Heart left ventricle (tissue), 16 donors: ENCODE data around the gene WWTR1. TPM values are rescaled to one million over a fixed set of nuclear protein-coding genes. Genes with fewer than 3 reads are reported as not detected.

Experiments
- ATAC-seq, 4 donors: fragments of 200-7000 bp; cut with Tn5 transposase; one replicate each; pipeline ENCODE4 v1.9.1; 2020 to 2022; ENCODE audit warnings: moderate library complexity in 4 of 4, mild to moderate bottlenecking in 3 of 4, moderate number of reproducible peaks in 1 of 4
- DNase-seq, 5 donors: peaks; one replicate each; pipeline ENCODE4 v3.0.0-alpha.2; 2020
- H3K27ac ChIP-seq, 12 donors: fragments of 200-600 bp; sonication (generic) in 4 of 12; one replicate each; pipeline versions ENCODE4 v1.5.0 to v1.8.0; 2016 to 2022; ENCODE audit warnings: mild to moderate bottlenecking in 2 of 12
- H3K27me3 ChIP-seq, 9 donors: fragments of 200-600 bp; sonication (generic) in 2 of 9; one replicate each; pipeline versions ENCODE4 v1.5.1 to v1.8.0; 2016 to 2022; ENCODE audit warnings: mild to moderate bottlenecking in 3 of 9
- H3K36me3 ChIP-seq, 9 donors: fragments of 200-600 bp; sonication (generic) in 2 of 9; one replicate each; pipeline versions ENCODE4 v1.5.0 to v1.8.0; 2018 to 2022; ENCODE audit warnings: mild to moderate bottlenecking in 2 of 9
- H3K4me1 ChIP-seq, 12 donors: fragments of 200-600 bp; sonication (generic) in 4 of 12; one replicate each; pipeline versions ENCODE4 v1.5.0 to v1.8.0; 2016 to 2022; ENCODE audit warnings: mild to moderate bottlenecking in 3 of 12
- H3K4me3 ChIP-seq, 12 donors: fragments of 200-600 bp; sonication (generic) in 4 of 12; one replicate each; pipeline versions ENCODE4 v1.5.0 to v1.8.0; 2017 to 2022; ENCODE audit warnings: mild to moderate bottlenecking in 9 of 12, moderate library complexity in 4 of 12
- H3K9me3 ChIP-seq, 12 donors: fragments of 200-600 bp; sonication (generic) in 4 of 12; one replicate each; pipeline versions ENCODE4 v1.5.0 to v1.8.0; 2016 to 2022; ENCODE audit warnings: mild to moderate bottlenecking in 1 of 12
- CTCF ChIP-seq, 12 donors: fragments of 200-600 bp; sonication (generic) in 4 of 12; IDR thresholded peaks; one replicate each; pipeline versions ENCODE4 v1.5.0 to v1.8.0; 2018 to 2022; ENCODE audit warnings: antibody characterized with exemption in 12 of 12, mild to moderate bottlenecking in 5 of 12
- POLR2A ChIP-seq, 2 donors: fragments of 450-650 bp; IDR thresholded peaks; one replicate each; pipeline ENCODE4 v1.6.1; 2017; ENCODE audit warnings: antibody characterized with exemption in 2 of 2, mild to moderate bottlenecking in 2 of 2, moderate library complexity in 2 of 2
- WGBS, 4 donors: extraction: QIAGEN DNeasy Blood & Tissue Kit in 2 of 4; methylation state at CpG; one replicate each; pipeline versions ENCODE4 v1.1.5 to v1.1.7; 2013 to 2018; 5-methylcytosine and 5-hydroxymethylcytosine counted together
- intact Hi-C, 10 donors: fragments of 100-400 bp; cut with DNase I; formaldehyde crosslinking; loops; one replicate each; pipeline versions ENCODE4 v1.11.1 to v1.14.2; 2022
- polyA plus RNA-seq, 2 donors: library from polyadenylated mRNA; stranded (reverse); fragments of 200-250 nt; gene quantifications; one replicate each; pipeline ENCODE4 v1.2.3, GENCODE V29; 2013
- total RNA-seq, 9 donors: library from RNA; depleted of rRNA in 2 of 9; stranded (reverse); fragments of >200 nt in 2 of 9; fragmentation: NEBNext Ultra II Directional in 3 of 9; extraction: Animal tissue kit (Norgen Biotek cat#: 25700) in 3 of 9; gene quantifications; one replicate each; pipeline versions ENCODE4 v1.1.0 to v1.2.4, GENCODE V29; 2016 to 2023
- donor health status: ischemic (EF 13 %, LVEDD 7.1; RV severe dilation, severe dysfunction).
- donor health status: healthy with polysubstance abuse.
- donor health status: DM: no; HTN: yes; CAD: no.
- donor health status: DM: no; HTN: no; CAD: no.
- donor health status: ischemic (EF 25% LVEDD 6.9; RV normal size, moderate dysfunction).
- donor health status: ischemic (EF 25% LVEDD 5.7; RV mildly dilated, moderate dysfunction).
- donor health status: healthy.
- donor health status: DM: yes; HTN: yes; CAD: no.
- donor health status: ischemic (EF 35%, LVEDD 5.7; RV mildly dilated, moderate dysfunction).
- donor health status: nonischemic (EF 11% LVEDD 7.7; RV severe dilation, severe dysfunction).
- donor health status: DM: yes; HTN: yes; CAD: no.
- donor health status: PGD.
- donor health status: ischemic (EF 29% LVEDD 5.4; RV normal size, mild dysfunction).
- donor health status: nonischemic (EF 23%, LVEDD 6.1; RV moderate dilation, normal function).

WWTR1 gene
- total and polyA plus RNA-seq, 11 donors, result 14.5 to 71.7 (median 41.2) TPM

- Histone ChIP-seq H3K4me1 (no peaks in the 10 kb centered on the region), H3K36me3 (no peaks in the 10 kb centered on the region), H3K9me3 (no peaks in the 10 kb centered on the region), H3K27me3 (no peaks in the 10 kb centered on the region), H3K4me3 (no peak overlapping the region), H3K27ac (no peak overlapping the region)
- 58 to 73% (median 72%) methylated on average over 4 of the region's 4 CpGs for WGBS, 4 donors
- intact Hi-C loops, result loop anchor here in 2 of 10 donors (5.0 to 10.0 kb wide), 2 partner anchors 274 to 383 kb away; no protein-coding TSS in a partner anchor
- ATAC-seq (no peak), DNase-seq (no peak)
- TF ChIP-seq CTCF (IDR thresholded peaks at IDR 0.05) (no peak), POLR2A (IDR thresholded peaks at IDR 0.05) (no peak)
Observed at GRCh38 chr3:149497966-149498670, 159.7 kb downstream of the WWTR1 start.

- Histone ChIP-seq H3K27me3 (peaks cover 0 to 6% (median 0%) of the 10 kb centered on the region in 9 donors), H3K27ac (no peak overlapping the region), H3K4me1 (no peaks in the 10 kb centered on the region), H3K4me3 (no peak overlapping the region), H3K36me3 (no peaks in the 10 kb centered on the region), H3K9me3 (no peaks in the 10 kb centered on the region)
- DNase-seq (no peak), ATAC-seq (no peak)
- WGBS, 4 donors, result 87 to 91% (median 88%) methylated on average over 4 of the region's 4 CpGs
- TF ChIP-seq CTCF (IDR thresholded peaks at IDR 0.05) (no peak), POLR2A (IDR thresholded peaks at IDR 0.05) (no peak)
- intact Hi-C loops, result loop anchor here in 2 of 10 donors (5.0 to 10.0 kb wide), 2 partner anchors 275 to 382 kb away; no protein-coding TSS in a partner anchor
Observed at GRCh38 chr3:149496891-149497290, 160.9 kb downstream of the WWTR1 start.

GRCh38 chr3:149495581-149496125 lies 162.2 kb downstream of the WWTR1 start:
- ATAC-seq (no peak), DNase-seq (no peak)
- Histone ChIP-seq H3K36me3 (no peaks in the 10 kb centered on the region), H3K9me3 (peaks cover 0 to 4% (median 0%) of the 10 kb centered on the region in 12 donors), H3K4me3 (no peak overlapping the region), H3K27ac (no peak overlapping the region), H3K27me3 (peaks cover 0 to 6% (median 0%) of the 10 kb centered on the region in 9 donors), H3K4me1 (no peaks in the 10 kb centered on the region)
- WGBS, 4 donors, result 78 to 88% (median 87%) methylated on average over 6 of the region's 6 CpGs
- intact Hi-C loops, result loop anchor here in 3 of 10 donors (2.0 to 10.0 kb wide), 3 partner anchors 275 to 381 kb away; no protein-coding TSS in a partner anchor
- TF ChIP-seq POLR2A (IDR thresholded peaks at IDR 0.05) (no peak), CTCF (IDR thresholded peaks at IDR 0.05) (no peak)
